ENCODE measurements around the gene LTC4S. TPM values are rescaled to one million over a fixed set of nuclear protein-coding genes. Genes with fewer than 3 reads are reported as not detected.

Gene LTC4S
- total RNA-seq, 1 donor from 2014 or later = 22.6 TPM

GRCh38 chr5:179836225-179837019 lies 42.6 kb downstream of the LTC4S start:
- DNase-seq (no peak), ATAC-seq (peak; percentile 53)
- Histone ChIP-seq H3K27ac (peak overlapping the region; percentile 37), H3K4me3 (no peak overlapping the region), H3K9me3 (no peaks in the 10 kb centered on the region), H3K4me1 (peaks cover 4% of the 10 kb centered on the region), H3K27me3 (no peaks in the 10 kb centered on the region), H3K36me3 (peaks cover 76% of the 10 kb centered on the region)
- TF ChIP-seq, protein P1, sequence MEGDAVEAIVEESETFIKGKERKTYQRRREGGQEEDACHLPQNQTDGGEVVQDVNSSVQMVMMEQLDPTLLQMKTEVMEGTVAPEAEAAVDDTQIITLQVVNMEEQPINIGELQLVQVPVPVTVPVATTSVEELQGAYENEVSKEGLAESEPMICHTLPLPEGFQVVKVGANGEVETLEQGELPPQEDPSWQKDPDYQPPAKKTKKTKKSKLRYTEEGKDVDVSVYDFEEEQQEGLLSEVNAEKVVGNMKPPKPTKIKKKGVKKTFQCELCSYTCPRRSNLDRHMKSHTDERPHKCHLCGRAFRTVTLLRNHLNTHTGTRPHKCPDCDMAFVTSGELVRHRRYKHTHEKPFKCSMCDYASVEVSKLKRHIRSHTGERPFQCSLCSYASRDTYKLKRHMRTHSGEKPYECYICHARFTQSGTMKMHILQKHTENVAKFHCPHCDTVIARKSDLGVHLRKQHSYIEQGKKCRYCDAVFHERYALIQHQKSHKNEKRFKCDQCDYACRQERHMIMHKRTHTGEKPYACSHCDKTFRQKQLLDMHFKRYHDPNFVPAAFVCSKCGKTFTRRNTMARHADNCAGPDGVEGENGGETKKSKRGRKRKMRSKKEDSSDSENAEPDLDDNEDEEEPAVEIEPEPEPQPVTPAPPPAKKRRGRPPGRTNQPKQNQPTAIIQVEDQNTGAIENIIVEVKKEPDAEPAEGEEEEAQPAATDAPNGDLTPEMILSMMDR (IDR thresholded peaks at IDR 0.05) = no peak
- intact Hi-C loops (cut with DNase I) = no loop called here

DNA sequence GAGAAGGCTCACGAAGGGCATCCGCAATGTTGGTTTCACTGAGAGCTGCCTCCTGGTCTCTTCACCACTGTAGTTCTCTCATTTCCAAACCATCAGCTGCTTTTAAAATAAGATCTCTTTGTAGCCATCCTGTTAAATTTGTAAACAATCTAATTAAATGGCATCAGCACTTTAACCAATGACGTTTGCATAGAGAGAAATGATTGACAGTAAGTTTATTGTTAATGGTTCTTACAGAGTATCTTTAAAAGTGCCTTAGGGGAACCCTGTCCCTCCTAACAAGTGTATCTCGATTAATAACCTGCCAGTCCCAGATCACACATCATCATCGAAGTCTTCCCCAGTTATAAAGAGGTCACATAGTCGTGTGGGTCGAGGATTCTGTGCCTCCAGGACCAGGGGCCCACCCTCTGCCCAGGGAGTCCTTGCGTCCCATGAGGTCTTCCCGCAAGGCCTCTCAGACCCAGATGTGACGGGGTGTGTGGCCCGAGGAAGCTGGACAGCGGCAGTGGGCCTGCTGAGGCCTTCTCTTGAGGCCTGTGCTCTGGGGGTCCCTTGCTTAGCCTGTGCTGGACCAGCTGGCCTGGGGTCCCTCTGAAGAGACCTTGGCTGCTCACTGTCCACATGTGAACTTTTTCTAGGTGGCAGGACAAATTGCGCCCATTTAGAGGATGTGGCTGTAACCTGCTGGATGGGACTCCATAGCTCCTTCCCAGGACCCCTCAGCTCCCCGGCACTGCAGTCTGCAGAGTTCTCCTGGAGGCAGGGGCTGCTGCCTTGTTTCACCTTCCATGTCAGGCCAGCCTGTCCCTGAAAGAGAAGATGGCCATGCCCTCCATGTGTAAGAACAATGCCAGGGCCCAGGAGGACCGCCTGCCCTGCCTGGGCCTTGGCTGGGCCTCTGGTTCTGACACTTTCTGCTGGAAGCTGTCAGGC lies 43.6 kb downstream of the LTC4S start:
- no peaks in the 10 kb centered on the region for H3K9me3 ChIP-seq
- H3K27me3 ChIP-seq = no peaks in the 10 kb centered on the region
- no peak for DNase-seq
- peak overlapping the region; percentile 37 for H3K27ac ChIP-seq
- H3K4me3 ChIP-seq = no peak overlapping the region
- no peak for ATAC-seq
- peaks cover 4% of the 10 kb centered on the region for H3K4me1 ChIP-seq
- peaks cover 74% of the 10 kb centered on the region for H3K36me3 ChIP-seq
- intact Hi-C loops (cut with DNase I) = no loop called here
- TF ChIP-seq, protein P1 (IDR thresholded peaks at IDR 0.05) = no peak

DNA sequence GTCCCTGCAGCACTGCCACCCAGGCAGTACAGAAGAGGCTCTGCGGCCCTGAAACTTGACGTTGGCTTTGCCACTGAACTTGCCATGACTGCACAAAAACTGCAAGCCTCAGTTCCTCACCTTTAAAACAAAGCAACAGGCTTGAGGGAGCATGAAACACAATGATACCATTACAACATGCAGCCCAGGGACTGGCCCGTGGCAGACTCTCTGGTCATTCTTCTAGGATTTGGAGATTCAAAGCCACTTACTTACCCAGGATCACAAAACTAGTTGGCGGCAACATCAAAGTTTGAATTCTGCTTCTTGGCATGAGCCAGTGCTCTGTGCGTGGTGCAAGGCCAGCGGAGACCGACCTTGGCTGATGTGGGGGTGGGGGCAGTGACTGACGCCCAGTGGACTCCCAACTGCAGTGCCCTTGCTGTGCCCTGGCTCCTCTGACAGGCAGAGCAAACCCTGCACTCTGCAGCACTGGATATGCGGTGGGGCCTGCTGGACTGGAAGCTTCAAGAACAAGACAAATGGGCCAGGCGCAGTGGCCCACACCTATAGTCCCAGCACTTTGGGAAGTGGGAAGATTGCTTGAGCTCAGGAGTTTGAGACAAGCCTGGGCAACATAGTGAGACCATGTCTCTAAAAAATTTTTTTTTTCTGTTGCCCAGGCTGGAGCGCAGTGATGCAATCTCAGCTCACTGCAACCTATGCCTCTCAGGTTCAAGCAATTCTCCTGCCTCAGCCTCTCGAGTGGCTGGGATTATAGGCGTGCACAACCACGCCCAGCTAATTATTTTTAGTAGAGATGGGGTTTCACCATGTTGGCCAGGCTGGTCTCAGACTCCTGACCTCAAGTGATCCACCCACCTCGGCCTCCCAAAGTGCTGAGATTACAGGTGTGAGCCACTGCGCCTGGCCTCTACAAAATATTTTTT lies 45.8 kb downstream of the LTC4S start:
- no peak for DNase-seq
- Histone ChIP-seq H3K36me3 (peaks cover 54% of the 10 kb centered on the region), H3K27ac (no peak overlapping the region), H3K4me1 (peaks cover 4% of the 10 kb centered on the region), H3K4me3 (no peak overlapping the region), H3K9me3 (no peaks in the 10 kb centered on the region), H3K27me3 (no peaks in the 10 kb centered on the region)
- peak; percentile 43 for ATAC-seq
- intact Hi-C loops (cut with DNase I) = no loop called here
- TF ChIP-seq, protein P1 (IDR thresholded peaks at IDR 0.05) = no peak

- H3K36me3 ChIP-seq = peaks cover 53% of the 10 kb centered on the region
- intact Hi-C loops (cut with DNase I) = no loop called here
- no peak overlapping the region for H3K27ac ChIP-seq
- no peak for ATAC-seq
- no peak for DNase-seq
- H3K27me3 ChIP-seq = no peaks in the 10 kb centered on the region
- H3K4me1 ChIP-seq = peaks cover 4% of the 10 kb centered on the region
- peaks cover 4% of the 10 kb centered on the region for H3K9me3 ChIP-seq
- no peak overlapping the region for H3K4me3 ChIP-seq
- TF ChIP-seq, protein P1 (IDR thresholded peaks at IDR 0.05) = no peak
Observed at GRCh38 chr5:179840321-179840720, 46.5 kb downstream of the LTC4S start.

- peaks cover 4% of the 10 kb centered on the region for H3K4me1 ChIP-seq
- H3K27ac ChIP-seq = no peak overlapping the region
- no peak for ATAC-seq
- TF ChIP-seq, protein P1 (IDR thresholded peaks at IDR 0.05) = no peak
- DNase-seq = no peak
- peaks cover 48% of the 10 kb centered on the region for H3K36me3 ChIP-seq
- no peaks in the 10 kb centered on the region for H3K27me3 ChIP-seq
- no peak overlapping the region for H3K4me3 ChIP-seq
- intact Hi-C loops (cut with DNase I) = no loop called here
- H3K9me3 ChIP-seq = peaks cover 4% of the 10 kb centered on the region
Observed at GRCh38 chr5:179840766-179841165, 47.0 kb downstream of the LTC4S start.

Data from upper lobe of right lung (tissue), 1 donor.